ENCODE measurements around the gene BTG4. TPM values are rescaled to one million over a fixed set of nuclear protein-coding genes. Genes with fewer than 3 reads are reported as not detected.
A peak's percentile ranks its signal among the peaks of the same experiment; 100 is the strongest.

Gene BTG4
- total and polyA plus RNA-seq, 2 experiments from 2014 or later, result 0.21 to 0.31 TPM

DNA sequence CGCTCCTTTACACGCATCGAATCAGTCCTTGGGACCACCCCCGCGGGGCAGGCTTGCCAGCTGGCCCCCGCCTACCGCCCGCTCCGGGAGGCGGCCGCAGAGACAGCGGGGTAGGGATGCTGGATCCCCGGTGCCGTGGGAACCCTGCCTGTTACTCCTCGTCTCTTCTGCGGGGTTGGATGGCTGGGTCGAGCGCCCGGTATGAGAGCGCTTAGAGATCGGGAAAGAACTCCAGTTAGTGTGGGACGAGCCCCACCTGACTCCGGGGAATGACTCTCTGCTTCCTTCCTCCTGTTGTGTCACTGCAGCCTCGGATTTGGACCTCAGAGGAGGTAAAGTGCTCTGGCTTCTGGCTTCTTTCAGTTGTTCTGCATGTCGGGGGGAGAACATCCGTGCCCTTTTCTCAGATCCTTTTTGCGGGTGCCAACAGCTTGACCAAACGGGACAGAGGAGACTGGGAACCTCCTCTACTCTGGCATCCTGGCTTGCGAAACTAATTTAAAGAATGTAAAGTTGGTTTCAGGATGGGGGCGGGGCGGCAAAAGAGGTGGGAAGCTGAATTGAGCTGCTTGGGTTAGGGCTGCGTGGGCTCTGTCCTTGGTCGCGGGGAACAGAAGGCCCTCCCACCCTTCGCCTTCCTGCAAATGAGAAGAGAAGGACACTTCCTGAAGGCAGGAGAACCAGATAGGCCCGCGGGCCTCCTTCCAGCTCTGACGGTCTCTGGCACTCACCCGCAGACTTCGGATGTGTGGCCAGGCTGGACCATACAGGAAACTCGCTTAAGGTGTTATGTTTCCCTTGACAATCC lies 29.3 kb upstream of the BTG4 start:
- peak overlapping the region; percentile 100 for H2AFZ ChIP-seq
- peak; percentile 65 for ATAC-seq

DNA sequence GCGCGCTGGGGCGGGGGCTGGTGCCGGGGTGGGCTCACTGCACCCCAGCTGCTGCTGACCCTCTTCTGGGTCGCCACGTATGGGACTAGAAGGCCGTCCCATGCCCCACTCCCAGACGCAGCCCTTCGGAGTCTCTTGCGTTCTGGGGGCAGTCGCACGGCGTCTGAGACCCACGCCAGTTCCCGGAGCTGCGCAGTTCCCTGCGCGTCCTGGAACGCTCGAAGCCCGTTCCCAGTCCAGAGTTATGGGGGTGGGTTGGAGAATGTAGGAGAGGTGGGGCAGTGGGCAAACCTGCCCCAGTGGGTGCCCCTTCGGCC lies 28.7 kb upstream of the BTG4 start:
- ATAC-seq (peak; percentile 31; the same call in 2 of the 3 replicates), DNase-seq (ENCODE audit: low spot score) (no peak)
- H3K27me3 ChIP-seq (ENCODE audit: insufficient read depth), result peaks cover 59% of the 10 kb centered on the region
- peak overlapping the region; percentile 95 for H3K4me2 ChIP-seq
- H3K9me3 Mint-ChIP-seq, result no peaks in the 10 kb centered on the region; the same call in 2 of the 3 replicates
- H3K4me3 ChIP-seq, result peak overlapping the region; percentile 89
- H3K4me1 ChIP-seq (ENCODE audit: insufficient read depth), result peaks cover 20% of the 10 kb centered on the region
- H3K4me1 Mint-ChIP-seq, result peaks cover 25% of the 10 kb centered on the region; the same call in 2 of the 3 replicates
- no peak overlapping the region for H3K27ac ChIP-seq (ENCODE audit: low read depth)
- no peaks in the 10 kb centered on the region for H3K79me2 ChIP-seq (replicated peaks; ENCODE audit: insufficient read depth)
- H2AFZ ChIP-seq, result peak overlapping the region; percentile 100
- H3K4me3 Mint-ChIP-seq, result peak overlapping the region; percentile 77
- no peaks in the 10 kb centered on the region for H4K20me1 ChIP-seq (replicated peaks; ENCODE audit: insufficient read depth)
- peaks cover 50% of the 10 kb centered on the region for H3K27me3 Mint-ChIP-seq (ENCODE audit: insufficient read depth, low read depth, poor library complexity)
- H3F3A ChIP-seq (replicated peaks; ENCODE audit: low read depth), result no peaks in the 10 kb centered on the region
- H3K36me3 Mint-ChIP-seq (ENCODE audit: low read depth), result no peaks in the 10 kb centered on the region; the same call in 1 of the 3 replicates
- no peaks in the 10 kb centered on the region for H3K36me3 ChIP-seq (ENCODE audit: insufficient read depth)
- no peak overlapping the region for H3K27ac Mint-ChIP-seq
- no peaks in the 10 kb centered on the region; the same call in 1 of the 2 replicates for H3K9me2 ChIP-seq (ENCODE audit: insufficient read depth)
- TF ChIP-seq ZNF331 (CRISPR knock-in tag; IDR thresholded peaks at IDR 0.05; ENCODE audit: low read depth), result no peak
- TF ChIP-seq EZH2phosphoT487 (IDR thresholded peaks at IDR 0.05; ENCODE audit: unreplicated experiment), result no peak
- TF ChIP-seq JUNB (IDR thresholded peaks at IDR 0.05; ENCODE audit: unreplicated experiment), result no peak
- TF ChIP-seq, protein P1, sequence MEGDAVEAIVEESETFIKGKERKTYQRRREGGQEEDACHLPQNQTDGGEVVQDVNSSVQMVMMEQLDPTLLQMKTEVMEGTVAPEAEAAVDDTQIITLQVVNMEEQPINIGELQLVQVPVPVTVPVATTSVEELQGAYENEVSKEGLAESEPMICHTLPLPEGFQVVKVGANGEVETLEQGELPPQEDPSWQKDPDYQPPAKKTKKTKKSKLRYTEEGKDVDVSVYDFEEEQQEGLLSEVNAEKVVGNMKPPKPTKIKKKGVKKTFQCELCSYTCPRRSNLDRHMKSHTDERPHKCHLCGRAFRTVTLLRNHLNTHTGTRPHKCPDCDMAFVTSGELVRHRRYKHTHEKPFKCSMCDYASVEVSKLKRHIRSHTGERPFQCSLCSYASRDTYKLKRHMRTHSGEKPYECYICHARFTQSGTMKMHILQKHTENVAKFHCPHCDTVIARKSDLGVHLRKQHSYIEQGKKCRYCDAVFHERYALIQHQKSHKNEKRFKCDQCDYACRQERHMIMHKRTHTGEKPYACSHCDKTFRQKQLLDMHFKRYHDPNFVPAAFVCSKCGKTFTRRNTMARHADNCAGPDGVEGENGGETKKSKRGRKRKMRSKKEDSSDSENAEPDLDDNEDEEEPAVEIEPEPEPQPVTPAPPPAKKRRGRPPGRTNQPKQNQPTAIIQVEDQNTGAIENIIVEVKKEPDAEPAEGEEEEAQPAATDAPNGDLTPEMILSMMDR (conservative IDR thresholded peaks at IDR 0.05; ENCODE audit: low read depth in 2 of 2), result no peak
- TF ChIP-seq STAT1 (IDR thresholded peaks at IDR 0.05; ENCODE audit: unreplicated experiment), result no peak
- TF ChIP-seq, protein P2, sequence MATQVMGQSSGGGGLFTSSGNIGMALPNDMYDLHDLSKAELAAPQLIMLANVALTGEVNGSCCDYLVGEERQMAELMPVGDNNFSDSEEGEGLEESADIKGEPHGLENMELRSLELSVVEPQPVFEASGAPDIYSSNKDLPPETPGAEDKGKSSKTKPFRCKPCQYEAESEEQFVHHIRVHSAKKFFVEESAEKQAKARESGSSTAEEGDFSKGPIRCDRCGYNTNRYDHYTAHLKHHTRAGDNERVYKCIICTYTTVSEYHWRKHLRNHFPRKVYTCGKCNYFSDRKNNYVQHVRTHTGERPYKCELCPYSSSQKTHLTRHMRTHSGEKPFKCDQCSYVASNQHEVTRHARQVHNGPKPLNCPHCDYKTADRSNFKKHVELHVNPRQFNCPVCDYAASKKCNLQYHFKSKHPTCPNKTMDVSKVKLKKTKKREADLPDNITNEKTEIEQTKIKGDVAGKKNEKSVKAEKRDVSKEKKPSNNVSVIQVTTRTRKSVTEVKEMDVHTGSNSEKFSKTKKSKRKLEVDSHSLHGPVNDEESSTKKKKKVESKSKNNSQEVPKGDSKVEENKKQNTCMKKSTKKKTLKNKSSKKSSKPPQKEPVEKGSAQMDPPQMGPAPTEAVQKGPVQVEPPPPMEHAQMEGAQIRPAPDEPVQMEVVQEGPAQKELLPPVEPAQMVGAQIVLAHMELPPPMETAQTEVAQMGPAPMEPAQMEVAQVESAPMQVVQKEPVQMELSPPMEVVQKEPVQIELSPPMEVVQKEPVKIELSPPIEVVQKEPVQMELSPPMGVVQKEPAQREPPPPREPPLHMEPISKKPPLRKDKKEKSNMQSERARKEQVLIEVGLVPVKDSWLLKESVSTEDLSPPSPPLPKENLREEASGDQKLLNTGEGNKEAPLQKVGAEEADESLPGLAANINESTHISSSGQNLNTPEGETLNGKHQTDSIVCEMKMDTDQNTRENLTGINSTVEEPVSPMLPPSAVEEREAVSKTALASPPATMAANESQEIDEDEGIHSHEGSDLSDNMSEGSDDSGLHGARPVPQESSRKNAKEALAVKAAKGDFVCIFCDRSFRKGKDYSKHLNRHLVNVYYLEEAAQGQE (IDR thresholded peaks at IDR 0.05; ENCODE audit: unreplicated experiment), result no peak
- TF ChIP-seq, protein P3, sequence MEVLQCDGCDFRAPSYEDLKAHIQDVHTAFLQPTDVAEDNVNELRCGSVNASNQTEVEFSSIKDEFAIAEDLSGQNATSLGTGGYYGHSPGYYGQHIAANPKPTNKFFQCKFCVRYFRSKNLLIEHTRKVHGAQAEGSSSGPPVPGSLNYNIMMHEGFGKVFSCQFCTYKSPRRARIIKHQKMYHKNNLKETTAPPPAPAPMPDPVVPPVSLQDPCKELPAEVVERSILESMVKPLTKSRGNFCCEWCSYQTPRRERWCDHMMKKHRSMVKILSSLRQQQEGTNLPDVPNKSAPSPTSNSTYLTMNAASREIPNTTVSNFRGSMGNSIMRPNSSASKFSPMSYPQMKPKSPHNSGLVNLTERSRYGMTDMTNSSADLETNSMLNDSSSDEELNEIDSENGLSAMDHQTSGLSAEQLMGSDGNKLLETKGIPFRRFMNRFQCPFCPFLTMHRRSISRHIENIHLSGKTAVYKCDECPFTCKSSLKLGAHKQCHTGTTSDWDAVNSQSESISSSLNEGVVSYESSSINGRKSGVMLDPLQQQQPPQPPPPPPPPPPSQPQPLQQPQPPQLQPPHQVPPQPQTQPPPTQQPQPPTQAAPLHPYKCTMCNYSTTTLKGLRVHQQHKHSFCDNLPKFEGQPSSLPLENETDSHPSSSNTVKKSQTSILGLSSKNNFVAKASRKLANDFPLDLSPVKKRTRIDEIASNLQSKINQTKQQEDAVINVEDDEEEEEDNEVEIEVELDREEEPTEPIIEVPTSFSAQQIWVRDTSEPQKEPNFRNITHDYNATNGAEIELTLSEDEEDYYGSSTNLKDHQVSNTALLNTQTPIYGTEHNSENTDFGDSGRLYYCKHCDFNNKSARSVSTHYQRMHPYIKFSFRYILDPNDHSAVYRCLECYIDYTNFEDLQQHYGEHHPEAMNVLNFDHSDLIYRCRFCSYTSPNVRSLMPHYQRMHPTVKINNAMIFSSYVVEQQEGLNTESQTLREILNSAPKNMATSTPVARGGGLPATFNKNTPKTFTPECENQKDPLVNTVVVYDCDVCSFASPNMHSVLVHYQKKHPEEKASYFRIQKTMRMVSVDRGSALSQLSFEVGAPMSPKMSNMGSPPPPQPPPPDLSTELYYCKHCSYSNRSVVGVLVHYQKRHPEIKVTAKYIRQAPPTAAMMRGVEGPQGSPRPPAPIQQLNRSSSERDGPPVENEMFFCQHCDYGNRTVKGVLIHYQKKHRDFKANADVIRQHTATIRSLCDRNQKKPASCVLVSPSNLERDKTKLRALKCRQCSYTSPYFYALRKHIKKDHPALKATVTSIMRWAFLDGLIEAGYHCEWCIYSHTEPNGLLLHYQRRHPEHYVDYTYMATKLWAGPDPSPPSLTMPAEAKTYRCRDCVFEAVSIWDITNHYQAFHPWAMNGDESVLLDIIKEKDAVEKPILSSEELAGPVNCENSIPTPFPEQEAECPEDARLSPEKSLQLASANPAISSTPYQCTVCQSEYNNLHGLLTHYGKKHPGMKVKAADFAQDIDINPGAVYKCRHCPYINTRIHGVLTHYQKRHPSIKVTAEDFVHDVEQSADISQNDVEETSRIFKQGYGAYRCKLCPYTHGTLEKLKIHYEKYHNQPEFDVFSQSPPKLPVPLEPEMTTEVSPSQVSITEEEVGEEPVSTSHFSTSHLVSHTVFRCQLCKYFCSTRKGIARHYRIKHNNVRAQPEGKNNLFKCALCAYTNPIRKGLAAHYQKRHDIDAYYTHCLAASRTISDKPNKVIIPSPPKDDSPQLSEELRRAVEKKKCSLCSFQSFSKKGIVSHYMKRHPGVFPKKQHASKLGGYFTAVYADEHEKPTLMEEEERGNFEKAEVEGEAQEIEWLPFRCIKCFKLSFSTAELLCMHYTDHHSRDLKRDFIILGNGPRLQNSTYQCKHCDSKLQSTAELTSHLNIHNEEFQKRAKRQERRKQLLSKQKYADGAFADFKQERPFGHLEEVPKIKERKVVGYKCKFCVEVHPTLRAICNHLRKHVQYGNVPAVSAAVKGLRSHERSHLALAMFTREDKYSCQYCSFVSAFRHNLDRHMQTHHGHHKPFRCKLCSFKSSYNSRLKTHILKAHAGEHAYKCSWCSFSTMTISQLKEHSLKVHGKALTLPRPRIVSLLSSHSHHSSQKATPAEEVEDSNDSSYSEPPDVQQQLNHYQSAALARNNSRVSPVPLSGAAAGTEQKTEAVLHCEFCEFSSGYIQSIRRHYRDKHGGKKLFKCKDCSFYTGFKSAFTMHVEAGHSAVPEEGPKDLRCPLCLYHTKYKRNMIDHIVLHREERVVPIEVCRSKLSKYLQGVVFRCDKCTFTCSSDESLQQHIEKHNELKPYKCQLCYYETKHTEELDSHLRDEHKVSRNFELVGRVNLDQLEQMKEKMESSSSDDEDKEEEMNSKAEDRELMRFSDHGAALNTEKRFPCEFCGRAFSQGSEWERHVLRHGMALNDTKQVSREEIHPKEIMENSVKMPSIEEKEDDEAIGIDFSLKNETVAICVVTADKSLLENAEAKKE (CRISPR knock-in tag; IDR thresholded peaks at IDR 0.05), result no peak

More for the DNA sequence above, 29.3 kb upstream of the BTG4 start:
- Mint-ChIP-seq H3K4me3 (peak overlapping the region; percentile 77), H3K27me3 (ENCODE audit: insufficient read depth, low read depth, poor library complexity) (peaks cover 50% of the 10 kb centered on the region), H3K27ac (no peak overlapping the region), H3K36me3 (ENCODE audit: low read depth) (no peaks in the 10 kb centered on the region; the same call in 1 of the 3 replicates), H3K9me3 (no peaks in the 10 kb centered on the region; the same call in 2 of the 3 replicates), H3K4me1 (peaks cover 25% of the 10 kb centered on the region; the same call in 2 of the 3 replicates)
- Histone ChIP-seq H3F3A (replicated peaks; ENCODE audit: low read depth) (no peaks in the 10 kb centered on the region), H3K4me2 (peak overlapping the region; percentile 95), H3K9me2 (ENCODE audit: insufficient read depth) (no peaks in the 10 kb centered on the region; the same call in 1 of the 2 replicates), H3K4me1 (ENCODE audit: insufficient read depth) (peaks cover 20% of the 10 kb centered on the region), H3K79me2 (replicated peaks; ENCODE audit: insufficient read depth) (no peaks in the 10 kb centered on the region), H3K27me3 (ENCODE audit: insufficient read depth) (peaks cover 59% of the 10 kb centered on the region), H3K4me3 (peak overlapping the region; percentile 89), H3K36me3 (ENCODE audit: insufficient read depth) (no peaks in the 10 kb centered on the region), H3K27ac (ENCODE audit: low read depth) (no peak overlapping the region), H4K20me1 (replicated peaks; ENCODE audit: insufficient read depth) (no peaks in the 10 kb centered on the region)
- TF ChIP-seq ZNF114 (CRISPR knock-in tag; IDR thresholded peaks at IDR 0.05), result no peak
- TF ChIP-seq EZH2 (IDR thresholded peaks at IDR 0.05; ENCODE audit: low read depth, unreplicated experiment), result peak; percentile 48
- peak; percentile 78 for DNase-seq (ENCODE audit: low spot score)

Data from GM23338 (cell line).